GM21360 (cell line): ENCODE measurements around the gene MYADML2.
"Not testable (repeated sequence)": the region's sequence is repeated elsewhere in the genome, so short reads cannot be mapped to it uniquely, and the experiment has no call there.

Experiments
- ATAC-seq: cut with Tn5 transposase; IDR thresholded peaks from one replicate; pipeline ENCODE4 v1.9.1; 2021; ENCODE audit warnings: mild to moderate bottlenecking, moderate library complexity; ENCODE audit not compliant: unreplicated experiment

MYADML2 gene

GRCh38 chr17:81947189-81947588, at the start of gene MYADML2:
Gene MYADML2, minus strand, starts transcription at chr17:81947233. Its CDS starts 5,492 bp downstream, at chr17:81941741.
- ATAC-seq = no peak

GRCh38 chr17:81996232-81996756, 49.3 kb upstream of the MYADML2 start:
- ATAC-seq = no peak

GRCh38 chr17:81995463-81996231, 48.6 kb upstream of the MYADML2 start:
- ATAC-seq = no peak

GRCh38 chr17:81994593-81995462, 47.8 kb upstream of the MYADML2 start:
- no peak for ATAC-seq

GRCh38 chr17:81993729-81994592, 46.9 kb upstream of the MYADML2 start:
- ATAC-seq = no peak

- no peak for ATAC-seq
Measured at GRCh38 chr17:81992306-81993102, 45.5 kb upstream of the MYADML2 start.

- no peak for ATAC-seq
Measured at GRCh38 chr17:81991684-81992305, 44.8 kb upstream of the MYADML2 start.

- no peak for ATAC-seq
Measured at GRCh38 chr17:81990836-81991683, 44.0 kb upstream of the MYADML2 start.

- no peak for ATAC-seq
Measured at GRCh38 chr17:81987161-81987770, 40.2 kb upstream of the MYADML2 start.

- ATAC-seq = no peak
Measured at GRCh38 chr17:81986606-81987005, 39.6 kb upstream of the MYADML2 start.

GRCh38 chr17:81984773-81985410, 37.9 kb upstream of the MYADML2 start:
- ATAC-seq = no peak

GRCh38 chr17:81983639-81984373, 36.8 kb upstream of the MYADML2 start:
- no peak for ATAC-seq

GRCh38 chr17:81983011-81983638, 36.1 kb upstream of the MYADML2 start:
- no peak for ATAC-seq

- not testable (repeated sequence) for ATAC-seq
Measured at GRCh38 chr17:81981511-81981910, 34.5 kb upstream of the MYADML2 start.

GRCh38 chr17:81980707-81981343, 33.8 kb upstream of the MYADML2 start:
- no peak for ATAC-seq

- ATAC-seq = no peak
Measured at GRCh38 chr17:81980122-81980521, 33.1 kb upstream of the MYADML2 start.
